Glomerular visceral epithelial cell (primary cell): Measurements from ENCODE around the gene SLC35B2.

ENCODE experiments used
- DNase-seq: peaks from one replicate; pipeline ENCODE4 v3.0.0-alpha.2; 2016; ENCODE audit errors: extremely low spot score

The SLC35B2 gene

DNA sequence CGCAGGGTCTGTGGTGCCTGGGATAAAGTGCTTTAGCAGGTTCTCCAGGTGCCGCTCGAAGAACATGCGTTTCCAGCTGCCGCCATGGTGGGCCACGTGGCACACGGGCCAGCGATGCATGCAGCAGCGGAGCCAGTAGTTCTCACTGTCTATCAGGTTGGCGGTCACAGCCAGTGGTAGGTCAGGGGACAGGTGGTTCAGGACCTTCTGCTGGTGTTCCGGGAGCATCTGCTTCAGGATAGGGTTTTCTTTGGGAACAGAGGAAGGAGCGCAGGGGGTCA lies 28.9 kb upstream of the SLC35B2 start:
- DNase-seq = no peak

DNA sequence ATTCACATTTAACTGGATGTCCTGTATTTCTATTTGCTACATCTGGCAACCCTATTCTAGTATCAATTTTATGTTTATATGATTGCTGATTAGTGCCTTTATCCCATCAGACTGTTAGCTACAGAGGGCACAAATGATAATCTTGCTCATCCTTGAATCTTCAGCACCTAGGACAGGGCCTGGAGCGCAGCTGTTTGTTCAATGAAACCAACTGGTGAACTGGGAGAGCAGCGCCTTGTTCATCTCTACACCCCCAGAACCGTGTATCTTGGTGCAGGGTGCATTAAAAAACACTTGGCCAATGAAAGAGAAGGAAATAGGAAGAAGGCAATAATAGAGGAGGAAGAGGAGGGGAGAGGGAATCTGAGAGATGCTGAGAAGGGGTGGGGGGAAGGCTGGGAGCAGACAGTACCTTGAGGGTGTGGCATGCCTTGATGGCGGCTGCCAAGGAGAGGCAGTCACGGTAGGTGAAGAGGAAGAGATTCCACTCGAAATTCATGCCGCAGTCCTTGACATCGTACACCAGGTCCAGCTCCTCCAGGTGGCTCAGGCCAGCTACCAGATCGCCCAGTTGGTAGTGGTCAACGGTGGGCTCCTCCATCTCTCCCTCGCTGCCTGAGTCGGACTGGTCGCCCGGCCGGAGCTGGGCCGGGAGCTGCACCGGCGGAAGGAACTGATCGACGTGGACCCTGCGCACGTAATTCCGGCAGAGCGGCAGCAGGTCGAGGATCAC lies 28.4 kb upstream of the SLC35B2 start:
- DNase-seq = no peak

DNA sequence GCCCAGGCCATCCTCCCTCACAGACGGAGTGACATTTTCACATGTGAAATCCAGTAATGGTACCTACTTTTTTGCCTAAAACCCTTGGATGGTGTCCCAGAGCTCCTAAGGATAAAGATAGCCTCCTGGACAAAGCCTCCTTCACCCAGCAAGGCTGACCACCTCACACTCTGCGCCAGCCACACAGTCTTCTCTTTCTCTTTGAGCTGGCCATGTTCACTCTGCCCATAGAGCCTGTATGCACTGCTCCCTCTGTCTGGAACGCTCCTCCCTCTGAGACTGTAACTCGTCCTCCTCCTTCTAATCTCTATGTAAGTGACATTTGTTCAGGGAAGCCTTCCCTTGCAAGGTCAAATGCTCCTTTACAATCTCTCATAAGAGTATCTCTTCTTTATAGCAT lies 27.5 kb upstream of the SLC35B2 start:
- no peak for DNase-seq

DNA sequence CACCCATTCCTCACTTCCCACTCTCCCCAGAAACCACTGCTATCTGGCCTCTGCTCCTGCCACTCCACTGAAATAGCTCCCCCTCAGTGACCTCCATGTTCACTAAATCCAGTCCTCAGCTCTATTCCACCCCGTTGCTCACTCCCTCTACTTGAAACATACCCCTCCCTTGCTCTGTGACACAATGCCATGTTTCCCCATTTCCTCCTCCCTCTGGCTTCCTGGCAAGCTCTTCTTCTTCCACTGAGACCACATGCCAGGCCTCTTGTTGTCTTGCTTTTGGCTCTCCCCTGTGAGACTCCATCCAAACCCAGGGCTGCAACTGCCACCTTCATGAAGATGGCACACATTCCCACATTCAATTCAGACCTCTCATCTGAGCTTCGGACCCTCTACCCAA lies 26.8 kb upstream of the SLC35B2 start:
- DNase-seq = no peak

DNA sequence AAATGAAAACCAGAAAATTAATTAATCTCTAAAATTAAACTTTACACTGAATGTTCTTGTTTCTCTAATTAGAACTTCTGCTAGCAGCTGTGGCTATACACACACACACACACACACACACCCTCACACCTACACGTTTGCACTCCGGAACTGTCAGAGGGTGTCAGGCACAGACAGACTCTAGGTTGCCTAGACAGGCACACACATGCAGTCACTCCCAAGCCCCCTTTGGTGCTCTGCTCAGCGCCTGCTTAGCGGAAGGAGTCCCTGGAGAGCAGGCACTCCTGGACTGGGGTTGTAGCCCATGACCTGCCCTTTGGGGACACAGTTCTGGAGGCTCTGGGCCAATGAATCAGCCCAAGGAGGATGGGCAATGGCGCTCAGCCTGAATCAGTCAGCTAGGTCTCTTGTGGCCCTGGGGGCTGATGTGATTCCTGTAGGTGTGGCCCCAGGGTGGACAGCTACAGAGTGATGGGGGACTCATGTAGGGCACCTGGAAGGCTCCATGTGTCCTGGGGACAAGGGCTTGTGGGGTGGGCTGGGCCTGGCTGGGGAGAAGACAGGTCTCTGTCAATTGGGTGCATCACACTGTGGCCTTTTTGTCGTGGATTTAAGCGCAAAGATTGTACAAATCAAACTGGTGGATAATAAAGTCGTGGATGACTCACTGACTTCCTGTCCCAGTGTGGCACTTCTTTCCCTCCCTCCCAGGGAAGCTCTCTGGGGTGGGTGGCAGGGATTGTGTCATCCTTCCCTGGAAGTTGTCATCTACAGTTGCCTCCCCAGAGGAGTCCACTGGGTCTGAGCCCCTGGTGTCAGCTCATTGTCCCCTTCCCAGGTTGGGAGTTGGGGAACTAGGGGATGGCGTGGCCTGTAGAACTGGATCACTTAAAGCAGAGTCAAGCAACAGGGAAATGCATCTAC lies 21.7 kb upstream of the SLC35B2 start:
- DNase-seq = no peak

DNA sequence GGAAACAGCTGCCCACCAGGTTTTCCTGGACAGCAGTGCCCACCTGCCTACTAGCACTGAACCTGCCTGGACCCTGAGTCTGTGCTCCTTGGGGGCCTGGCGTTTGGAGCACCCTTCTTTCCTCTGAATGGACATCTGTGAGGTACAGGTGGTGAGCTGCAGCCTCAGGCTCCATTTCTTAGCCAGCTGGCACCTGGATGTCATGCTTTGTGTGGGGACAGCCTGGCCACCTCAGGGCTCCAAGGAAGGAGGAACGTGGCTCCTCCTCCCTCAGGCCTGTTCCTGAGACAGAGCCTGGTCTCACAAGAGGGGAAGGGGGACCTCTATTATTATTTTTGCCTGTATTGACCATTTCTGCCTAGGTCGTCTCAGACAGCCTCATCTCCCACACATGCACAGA lies 21.0 kb upstream of the SLC35B2 start:
- DNase-seq = no peak

DNA sequence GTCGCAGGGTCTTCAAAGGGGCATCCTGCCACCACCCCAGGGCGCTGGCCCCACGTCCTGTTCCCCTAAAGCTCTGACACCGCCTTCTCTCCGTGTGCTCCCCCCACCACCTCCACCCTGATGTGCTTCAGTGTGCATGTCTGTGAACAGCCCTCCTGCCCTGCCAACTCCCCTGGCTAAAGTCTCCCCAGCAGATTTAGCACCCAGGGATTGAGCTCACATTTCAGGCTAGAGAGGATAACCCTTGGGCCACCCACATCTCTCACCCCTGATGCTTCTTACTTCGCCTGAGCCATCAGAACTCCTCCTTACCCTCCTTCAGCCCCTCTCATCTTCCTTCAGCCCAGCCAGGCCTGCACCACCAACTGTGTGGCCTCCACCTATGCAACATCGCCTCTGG lies 20.4 kb upstream of the SLC35B2 start:
- no peak for DNase-seq

DNA sequence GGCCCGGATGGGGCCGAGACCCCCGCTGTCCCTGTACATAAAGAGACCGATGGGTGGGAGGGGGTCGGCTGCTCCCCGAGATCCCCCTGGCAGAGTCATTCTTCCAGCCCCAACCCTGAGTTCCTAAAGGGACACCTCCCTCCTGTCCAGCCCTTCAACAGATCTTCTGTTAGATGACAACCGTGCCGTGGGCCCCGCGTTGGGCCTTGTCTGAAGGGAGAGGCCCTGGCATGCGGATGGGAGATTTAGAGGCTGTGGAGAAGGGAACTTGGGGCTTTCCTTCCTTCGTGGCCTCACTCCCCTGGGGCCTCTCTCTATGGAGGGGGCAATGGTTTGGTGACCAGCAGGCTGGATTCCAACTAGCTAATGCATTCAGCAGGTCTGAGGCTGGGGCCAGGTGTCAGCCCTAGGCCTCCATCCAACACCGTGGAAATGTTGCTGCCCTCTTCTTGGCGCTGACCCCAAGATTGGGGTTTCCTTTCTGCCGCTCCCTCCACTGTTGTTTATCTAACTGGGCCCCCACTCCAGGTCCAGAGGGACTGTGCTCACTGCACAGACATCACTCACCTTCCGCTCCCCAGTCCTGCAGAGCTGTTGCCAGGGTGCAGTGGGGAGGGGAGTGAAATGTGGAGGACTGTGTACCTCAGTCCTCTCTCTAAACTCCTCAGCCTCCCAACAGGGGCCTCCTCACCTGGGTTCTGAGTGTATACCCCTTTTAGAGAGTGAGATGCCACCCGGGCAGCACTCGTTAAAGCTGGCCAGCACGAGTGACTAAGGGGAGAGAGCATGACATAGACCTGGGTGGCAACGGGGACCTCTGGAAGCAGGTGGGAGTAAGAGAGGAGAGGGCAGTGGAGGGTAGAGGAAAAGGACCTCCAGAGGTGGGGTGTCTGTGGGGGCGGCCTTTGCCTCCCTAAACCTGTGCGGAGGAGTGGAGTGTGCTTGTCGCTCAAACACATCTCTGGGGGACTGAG lies 19.6 kb upstream of the SLC35B2 start:
- DNase-seq = no peak

DNA sequence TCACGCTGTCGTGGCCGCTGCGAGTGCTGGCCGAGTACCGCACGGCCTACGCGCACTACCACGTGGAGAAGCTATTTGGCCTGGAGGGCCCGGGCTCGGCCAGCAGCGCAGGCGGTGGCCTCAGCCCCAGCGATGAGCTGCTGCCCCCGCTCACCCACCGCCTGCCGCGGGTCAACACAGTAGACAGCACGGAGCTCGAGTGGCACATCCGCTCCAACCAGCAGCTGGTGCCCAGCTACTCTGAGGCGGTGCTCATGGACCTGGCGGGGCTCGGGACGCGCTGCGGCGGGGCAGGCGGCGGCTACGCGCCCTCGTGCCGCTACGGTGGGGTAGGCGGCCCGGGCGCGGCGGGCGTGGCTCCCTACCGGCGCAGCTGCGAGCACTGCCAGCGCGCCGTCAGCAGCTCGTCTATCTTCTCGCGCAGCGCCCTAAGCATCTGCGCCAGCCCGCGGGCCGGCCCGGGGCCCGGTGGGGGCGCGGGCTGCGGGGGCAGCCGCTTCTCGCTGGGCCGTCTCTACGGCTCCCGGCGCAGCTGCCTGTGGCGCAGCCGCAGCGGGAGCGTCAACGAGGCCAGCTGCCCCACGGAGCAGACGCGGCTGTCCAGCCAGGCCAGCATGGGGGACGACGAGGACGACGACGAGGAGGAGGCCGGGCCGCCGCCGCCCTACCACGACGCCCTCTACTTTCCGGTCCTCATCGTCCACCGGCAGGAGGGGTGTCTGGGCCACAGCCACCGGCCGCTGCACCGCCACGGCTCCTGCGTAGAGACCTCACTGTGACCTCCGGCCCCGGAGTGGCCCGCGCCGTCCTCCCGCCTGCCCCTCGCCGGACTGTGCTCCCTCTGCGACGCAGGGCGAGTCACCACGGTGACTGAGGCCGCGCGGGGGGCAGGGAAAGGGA lies 18.7 kb upstream of the SLC35B2 start:
- no peak for DNase-seq

DNA sequence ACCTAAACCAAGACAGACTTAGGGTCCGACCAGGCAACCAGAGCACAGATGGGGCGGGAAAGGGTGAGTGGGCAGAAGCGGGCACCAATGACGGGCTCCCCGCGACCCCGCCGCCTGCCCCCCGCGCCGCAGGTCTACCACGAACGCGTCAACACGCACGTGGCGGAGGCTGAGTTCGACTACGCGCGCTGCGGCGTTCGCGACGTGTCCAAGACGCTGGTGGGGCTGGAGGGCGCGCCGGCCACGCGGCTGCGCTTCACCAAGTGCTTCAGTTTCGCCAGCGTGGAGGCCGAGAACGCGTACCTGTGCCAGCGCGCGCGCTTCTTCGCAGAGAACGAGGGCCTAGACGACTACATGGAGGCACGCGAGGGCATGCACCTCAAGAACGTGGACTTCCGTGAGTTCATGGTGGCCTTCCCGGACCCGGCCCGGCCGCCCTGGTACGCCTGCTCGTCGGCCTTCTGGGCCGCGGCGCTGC lies 18.0 kb upstream of the SLC35B2 start:
- no peak for DNase-seq

DNA sequence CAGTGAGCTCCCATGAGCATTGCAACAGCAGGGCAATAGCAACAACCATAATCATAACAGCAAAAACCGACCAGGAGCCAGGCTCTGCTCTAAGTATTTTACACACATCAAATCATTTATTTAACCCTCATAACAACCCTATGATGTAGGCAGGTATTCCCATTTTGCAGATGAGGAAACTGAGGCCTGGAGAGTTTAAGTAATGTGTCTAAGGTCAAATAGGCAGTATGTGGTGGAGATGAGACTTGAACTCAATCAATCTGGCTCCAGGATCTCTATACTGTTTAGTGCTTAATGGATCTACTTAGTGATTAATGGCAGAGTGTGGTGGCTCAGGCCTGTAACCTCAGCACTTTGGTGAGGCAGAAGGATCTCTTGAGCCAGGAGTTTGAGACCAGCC lies 16.3 kb upstream of the SLC35B2 start:
- no peak for DNase-seq

DNA sequence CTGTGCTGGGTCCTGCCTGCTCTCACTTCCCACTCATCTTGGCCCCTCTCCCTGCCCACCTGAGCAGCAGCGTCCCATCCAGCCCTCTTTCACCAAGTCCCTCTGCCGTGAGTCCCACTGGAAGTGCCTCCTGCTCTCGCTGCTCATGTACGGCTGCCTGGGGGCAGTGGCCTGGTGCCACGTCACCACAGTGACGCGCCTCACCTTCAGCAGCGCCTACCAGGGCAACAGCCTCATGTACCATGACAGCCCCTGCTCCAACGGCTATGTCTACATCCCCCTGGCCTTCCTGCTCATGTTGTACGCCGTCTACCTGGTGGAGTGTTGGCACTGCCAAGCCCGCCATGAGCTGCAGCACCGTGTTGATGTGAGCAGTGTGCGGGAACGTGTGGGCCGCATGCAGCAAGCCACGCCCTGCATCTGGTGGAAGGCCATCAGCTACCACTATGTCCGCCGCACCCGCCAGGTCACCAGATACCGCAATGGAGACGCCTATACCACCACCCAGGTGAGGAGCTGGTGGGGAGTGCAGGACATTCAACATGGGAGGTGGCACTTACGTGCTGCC lies 15.8 kb upstream of the SLC35B2 start:
- DNase-seq = no peak

DNA sequence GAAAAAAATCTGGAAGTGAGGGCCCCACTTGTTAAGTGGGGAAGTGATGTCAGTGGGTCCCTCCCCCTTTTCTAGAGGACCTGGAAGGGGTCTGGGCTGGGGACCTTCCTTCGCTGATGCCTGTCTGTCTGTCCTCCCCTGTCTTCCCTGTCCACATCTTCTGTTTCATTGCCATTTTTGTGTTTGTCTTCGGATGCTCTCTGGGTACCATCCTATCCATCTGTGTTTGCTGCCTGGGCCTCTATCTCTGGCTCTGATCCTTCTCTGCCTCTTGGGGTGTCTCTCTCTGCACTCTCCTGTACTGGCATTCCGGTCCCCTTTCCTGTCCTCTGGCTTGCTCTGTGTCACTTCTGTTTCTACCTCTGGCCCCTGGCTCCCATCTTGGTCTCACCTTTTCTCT lies 15.2 kb upstream of the SLC35B2 start:
- no peak for DNase-seq

DNA sequence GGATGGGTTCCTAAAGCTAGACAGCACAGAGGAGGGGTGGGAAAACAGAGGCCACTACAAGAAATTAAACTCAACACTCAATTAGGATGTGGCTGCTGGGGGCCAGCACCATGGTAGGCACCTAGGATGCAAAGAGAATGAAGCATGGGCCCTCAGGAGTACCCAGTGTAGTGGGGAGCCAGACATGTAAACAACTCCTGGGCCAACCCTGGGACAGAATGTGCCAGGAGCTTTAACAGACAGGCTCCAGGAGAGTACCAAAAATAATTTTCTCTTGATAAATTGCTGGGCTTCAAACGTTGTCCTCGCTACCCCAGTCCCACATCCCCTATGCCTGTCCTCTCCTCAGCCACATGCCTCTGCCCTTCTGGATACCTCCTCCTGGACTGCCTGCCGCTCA lies 14.6 kb upstream of the SLC35B2 start:
- DNase-seq = no peak

DNA sequence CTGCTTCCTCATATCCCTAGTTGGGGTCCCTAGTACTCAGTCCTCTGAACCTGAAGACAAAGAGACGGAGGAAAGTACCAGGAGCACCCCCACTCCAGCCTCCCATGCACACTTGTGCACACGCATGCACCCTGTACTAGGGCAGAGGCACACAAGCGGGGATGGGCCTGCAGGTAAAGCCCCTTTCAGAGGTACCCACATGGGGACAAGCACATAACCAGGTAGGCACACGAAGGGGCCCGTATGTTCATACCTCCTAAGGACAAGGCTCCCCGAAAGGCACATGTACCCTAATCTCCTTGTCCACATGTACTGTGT lies 14.0 kb upstream of the SLC35B2 start:
- no peak for DNase-seq

DNA sequence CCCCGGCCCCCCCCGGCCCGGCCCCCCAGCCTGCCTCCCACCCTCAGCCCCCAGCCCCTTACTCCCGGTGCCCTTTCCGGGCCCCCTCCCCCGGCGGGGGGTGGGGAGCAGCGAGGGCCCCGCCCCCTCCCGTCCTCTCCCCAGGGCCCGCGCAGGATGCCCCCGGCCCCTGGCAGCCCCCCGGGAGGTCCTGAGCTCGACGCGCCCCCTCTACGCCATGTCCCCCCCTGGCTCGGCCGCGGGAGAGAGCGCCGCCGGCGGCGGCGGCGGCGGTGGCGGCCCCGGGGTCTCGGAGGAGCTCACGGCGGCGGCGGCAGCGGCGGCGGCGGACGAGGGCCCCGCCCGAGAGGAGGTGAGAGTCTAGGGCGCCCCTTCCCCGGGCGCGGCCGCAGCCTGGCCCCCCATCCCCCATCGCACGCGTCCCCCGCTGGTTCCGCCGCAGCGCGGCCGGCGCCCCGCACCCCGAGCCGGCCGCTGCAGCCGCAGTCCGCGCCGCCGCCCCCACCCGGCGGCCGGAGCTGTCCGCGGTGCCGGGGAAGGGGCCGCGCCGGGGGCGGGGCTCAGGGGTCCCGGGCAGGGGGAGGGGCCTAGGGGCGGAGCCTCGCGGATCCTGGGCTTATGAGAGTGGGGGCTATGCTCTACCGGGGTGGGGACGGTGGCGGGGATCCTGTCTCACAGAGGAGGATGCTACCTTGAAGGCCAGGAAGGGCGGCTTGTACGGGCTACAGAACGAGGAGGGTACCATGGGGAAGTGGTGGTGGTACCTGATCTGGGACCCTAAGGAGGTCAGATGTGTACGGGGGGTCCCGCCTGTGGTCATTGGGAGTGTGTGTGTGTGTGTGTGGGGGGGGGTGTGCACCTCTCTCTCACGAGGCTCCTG lies 13.4 kb upstream of the SLC35B2 start:
- no peak for DNase-seq

DNA sequence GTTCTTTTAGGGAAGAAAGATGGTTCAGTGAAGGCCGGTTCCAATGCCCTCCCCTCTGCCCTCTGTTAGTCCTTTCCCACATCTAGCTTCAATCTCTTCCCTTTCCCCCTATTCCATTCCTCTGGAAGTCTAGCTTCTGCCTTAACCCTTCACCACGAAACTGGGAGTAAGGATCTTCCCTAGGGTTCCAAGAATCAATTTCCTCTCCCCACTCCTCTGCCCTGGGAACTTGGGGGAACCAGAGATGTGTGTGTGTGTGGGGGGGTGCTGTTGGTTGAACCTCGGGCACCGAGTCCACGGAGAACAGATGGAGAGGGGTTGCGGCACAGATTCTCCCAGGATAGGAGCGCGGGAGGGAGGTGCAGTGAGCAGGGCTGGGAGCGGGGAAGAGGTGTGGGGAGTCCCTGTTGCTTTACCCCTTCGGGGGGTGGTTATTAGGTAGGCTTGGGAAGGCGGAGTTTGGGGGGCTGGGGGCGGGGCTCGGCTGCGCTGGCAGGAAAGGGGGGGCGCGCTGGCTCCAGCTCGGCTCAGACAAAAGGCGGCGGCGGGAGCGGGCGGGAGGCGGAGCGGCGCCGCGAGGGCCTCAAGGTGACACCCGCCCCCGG lies 12.7 kb upstream of the SLC35B2 start, which contains the start of gene TMEM151B:
Gene TMEM151B, plus strand, starts transcription at position 530 of the 605 bp plus-strand sequence. CDS start 293 bp downstream, outside the sequence.
- no peak for DNase-seq

DNA sequence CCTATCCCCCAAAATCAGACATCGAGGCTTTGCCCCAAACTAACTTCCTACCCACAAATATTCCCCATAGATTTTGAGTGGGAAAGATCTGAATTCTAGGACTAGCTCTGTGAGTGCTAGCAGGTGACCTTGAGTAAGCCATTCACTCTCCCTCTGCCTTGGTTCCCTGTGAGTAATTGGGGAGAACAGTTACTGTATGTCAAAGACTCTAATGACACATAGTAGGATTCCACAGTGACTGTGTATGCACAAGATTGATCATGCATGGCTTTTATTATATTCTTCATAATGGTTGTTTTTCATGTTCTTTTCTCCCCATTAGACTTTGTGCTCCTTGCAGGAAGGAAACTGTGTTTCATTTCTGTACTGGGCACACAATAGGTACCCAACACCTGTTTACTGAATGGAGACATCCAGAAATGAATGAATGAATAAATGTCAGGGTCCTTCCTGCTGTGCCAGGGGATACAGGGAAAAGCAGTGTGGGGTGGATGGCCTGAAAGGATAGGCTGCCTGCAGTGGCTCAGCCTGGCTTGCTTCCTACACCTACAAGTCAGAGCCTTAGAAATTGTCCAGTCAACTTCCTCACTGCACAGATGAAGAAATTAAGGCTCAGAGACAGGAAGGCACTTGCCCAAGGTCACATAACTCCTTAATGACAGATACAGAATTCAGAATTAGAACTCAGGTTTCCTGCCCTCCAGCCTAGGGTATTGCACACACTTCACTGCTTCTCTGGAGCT lies 12.0 kb upstream of the SLC35B2 start:
- DNase-seq = no peak
